ENCODE measurements around the gene PEX11A.
A peak's percentile ranks its signal among the peaks of the same experiment; 100 is the strongest.

The PEX11A gene

DNA sequence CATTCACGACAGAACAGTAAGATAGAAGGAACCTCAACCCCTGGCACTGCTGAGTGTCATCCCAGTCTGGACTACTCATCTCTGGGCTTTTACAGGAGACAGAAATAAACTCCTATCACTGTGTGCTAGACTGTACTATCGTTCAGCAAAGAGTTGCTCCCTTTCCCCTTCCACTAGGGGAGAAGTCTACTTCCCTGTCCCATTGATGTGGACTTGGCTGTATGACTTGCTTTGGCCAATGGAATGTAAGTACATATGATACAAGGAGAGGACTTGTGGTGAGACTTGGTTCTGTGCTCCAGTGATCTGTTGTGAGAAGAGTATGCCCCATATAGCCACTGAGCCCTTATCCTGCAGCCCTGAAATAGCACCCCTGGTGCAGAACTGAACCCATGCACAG lies 30.0 kb downstream of the PEX11A start:
- TF ChIP-seq, protein P1, sequence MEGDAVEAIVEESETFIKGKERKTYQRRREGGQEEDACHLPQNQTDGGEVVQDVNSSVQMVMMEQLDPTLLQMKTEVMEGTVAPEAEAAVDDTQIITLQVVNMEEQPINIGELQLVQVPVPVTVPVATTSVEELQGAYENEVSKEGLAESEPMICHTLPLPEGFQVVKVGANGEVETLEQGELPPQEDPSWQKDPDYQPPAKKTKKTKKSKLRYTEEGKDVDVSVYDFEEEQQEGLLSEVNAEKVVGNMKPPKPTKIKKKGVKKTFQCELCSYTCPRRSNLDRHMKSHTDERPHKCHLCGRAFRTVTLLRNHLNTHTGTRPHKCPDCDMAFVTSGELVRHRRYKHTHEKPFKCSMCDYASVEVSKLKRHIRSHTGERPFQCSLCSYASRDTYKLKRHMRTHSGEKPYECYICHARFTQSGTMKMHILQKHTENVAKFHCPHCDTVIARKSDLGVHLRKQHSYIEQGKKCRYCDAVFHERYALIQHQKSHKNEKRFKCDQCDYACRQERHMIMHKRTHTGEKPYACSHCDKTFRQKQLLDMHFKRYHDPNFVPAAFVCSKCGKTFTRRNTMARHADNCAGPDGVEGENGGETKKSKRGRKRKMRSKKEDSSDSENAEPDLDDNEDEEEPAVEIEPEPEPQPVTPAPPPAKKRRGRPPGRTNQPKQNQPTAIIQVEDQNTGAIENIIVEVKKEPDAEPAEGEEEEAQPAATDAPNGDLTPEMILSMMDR (IDR thresholded peaks at IDR 0.05; ENCODE audit: low read length, missing control alignments) = no peak
- no peak overlapping the region for H3K4me3 ChIP-seq (replicated peaks; ENCODE audit: low read depth, low read length)
- no peak for DNase-seq (ENCODE audit: low read depth)

DNA sequence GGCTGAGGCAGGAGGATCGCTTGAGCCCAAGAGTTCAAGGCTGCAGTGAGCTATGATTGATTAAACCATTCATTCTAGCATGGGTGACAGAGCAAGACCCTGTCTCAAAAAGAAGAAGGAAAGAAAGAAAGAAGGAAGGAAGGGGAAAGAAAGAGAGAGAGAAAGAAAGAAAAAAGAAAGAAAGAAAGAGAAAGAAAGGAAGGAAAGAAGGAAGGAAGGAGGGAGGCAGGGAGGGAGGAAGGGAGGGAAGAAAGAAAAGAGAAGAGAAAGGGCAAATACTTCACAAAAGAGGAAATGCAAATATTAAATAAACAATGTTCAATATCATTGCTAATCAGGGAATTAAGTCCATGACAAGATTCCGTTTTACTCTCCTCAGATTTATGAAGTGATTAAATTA lies 31.3 kb downstream of the PEX11A start:
- no peak overlapping the region for H3K4me3 ChIP-seq (replicated peaks; ENCODE audit: low read depth, low read length)
- DNase-seq (ENCODE audit: low read depth) = no peak
- TF ChIP-seq, protein P1 (IDR thresholded peaks at IDR 0.05; ENCODE audit: low read length, missing control alignments) = no peak

DNA sequence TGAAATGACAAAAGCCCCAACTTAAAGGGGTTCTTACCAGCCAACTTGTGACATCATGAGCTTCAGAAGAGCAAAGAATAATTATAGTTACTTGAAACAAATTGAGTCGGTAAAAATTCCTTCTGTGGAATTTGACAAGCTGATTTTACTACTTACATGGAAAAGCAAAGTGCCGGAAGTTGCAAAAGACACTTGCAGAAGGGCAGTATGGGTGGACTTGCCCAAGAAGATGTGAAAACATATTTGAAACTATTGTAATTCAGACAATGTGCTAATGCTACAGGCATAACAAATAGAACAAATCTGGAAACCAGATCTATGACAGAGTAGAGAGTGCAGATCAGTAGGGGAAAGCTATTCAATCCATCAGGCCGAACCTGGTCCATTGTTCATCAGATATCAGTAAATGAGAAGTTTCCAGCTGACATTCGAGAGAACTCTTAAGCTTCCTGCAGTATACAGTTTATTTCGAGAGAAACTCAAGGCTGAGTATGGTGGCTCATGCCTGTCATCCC lies 32.8 kb downstream of the PEX11A start:
- H3K4me3 ChIP-seq (replicated peaks; ENCODE audit: low read depth, low read length) = no peak overlapping the region
- no peak for DNase-seq (ENCODE audit: low read depth)
- TF ChIP-seq, protein P1 (IDR thresholded peaks at IDR 0.05; ENCODE audit: low read length, missing control alignments) = no peak

DNA sequence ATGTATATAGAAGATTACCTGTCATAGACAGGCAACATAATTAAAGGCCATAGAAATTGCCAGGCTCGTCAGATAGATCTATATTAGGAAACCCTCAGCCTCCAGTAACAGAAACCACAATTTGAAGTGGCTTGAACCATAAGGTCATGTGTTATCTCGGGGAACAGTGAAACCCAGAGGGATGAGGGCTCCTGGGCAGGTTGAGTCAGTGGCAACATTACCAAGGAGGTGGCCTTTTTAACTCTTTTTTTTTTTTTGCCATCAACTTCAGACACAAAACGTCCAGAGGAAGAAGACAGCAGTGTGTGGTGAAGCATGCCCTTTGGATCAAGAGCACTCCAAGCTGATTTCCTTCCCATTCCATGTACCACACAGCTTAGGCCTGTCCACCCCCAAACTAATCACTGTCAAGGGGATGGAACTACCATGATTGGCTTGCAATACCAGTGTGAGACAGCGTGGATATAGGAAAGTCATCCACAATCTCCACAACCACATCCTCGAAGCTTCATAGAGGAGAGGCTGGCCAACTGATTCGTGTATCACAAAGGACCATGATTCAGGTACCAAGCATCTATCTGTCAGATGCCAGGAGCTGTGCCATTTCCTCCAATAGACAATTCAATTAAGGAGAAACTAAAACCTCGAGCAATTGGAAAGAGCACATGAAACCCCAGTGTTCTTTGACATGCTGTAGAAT lies 34.3 kb downstream of the PEX11A start:
- no peak for DNase-seq (ENCODE audit: low read depth)
- H3K4me3 ChIP-seq (replicated peaks; ENCODE audit: low read depth, low read length) = no peak overlapping the region
- TF ChIP-seq, protein P1 (IDR thresholded peaks at IDR 0.05; ENCODE audit: low read length, missing control alignments) = no peak

DNA sequence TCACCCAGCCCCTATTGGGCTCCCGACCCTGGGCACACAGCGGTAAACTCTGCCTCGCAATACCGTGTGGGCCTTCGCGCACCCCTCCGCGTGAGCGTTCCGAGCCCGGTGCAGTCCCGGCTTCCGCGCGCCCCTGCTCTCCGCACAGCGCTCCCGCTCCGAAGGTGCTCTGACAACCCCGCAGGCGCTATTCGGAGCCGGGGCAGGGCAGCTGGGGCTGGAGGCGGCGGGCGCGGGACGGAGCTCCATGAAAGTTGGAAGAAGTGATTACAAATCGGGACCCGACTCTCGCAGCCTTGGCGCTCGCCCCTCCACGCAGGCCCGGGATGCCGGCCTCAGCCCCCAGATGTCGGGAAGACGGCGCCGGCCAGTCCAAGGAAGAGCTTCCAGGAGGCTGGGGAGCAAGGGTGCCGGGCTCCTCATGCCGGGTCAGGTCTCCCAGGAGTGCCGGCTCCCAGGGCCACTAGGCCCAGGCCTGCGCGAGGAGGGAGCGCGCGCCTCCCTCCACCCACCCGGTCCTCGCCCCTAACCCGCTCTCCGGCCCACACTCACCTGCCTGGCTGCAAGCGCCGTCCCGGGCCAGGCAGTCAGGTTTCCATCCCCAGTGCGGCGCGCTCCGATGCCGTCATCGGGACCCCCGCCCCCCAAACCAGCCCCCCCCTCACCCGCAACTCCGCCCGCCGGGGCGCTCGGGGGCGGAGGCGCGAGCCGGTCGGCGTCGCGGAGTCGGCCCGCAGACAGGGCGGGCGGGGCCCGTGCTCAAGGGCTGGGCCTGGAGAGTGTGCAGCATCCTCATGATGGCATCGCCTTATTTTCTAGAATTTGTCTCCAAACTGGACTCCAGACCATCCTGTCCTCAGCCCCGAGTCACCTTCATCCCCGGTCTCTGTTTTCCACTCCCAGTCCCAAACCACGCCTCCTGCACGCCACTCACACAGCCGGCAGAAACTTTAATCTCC lies 35.4 kb downstream of the PEX11A start, which contains the start of gene KIF7:
KIF7 (minus strand) TSS at position 621 of the 959 bp plus-strand sequence. CDS start 2,537 bp downstream, outside the sequence.
- TF ChIP-seq, protein P1 (IDR thresholded peaks at IDR 0.05; ENCODE audit: low read length, missing control alignments) = no peak
- H3K4me3 ChIP-seq (replicated peaks; ENCODE audit: low read depth, low read length) = peak within 1 kb of the TSS; percentile 68
- DNase-seq (ENCODE audit: low read depth) = peak; percentile 50

DNA sequence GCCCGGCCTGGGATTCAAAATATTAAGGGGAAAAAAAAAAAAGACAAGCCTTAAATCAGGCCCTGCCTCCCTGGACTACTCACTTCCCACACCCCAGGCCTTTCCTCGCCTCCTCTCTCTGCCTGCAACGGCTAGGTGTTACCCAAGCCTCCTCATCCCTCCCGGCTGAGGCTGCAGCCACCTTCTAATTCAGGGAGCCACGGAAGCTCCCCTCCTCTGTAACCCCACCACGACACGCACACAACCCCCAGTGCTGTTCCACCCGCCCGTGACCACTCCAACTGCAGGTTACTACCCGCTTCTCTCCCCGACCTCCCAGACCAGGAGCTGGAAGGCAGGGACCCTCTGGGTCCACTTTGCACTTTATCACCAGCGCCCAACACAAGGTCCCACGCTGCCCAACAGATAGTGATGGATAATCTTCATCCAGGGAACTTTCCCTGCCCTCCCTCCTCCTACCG lies 36.2 kb downstream of the PEX11A start:
- peak; percentile 38 for DNase-seq (ENCODE audit: low read depth)
- peak overlapping the region; percentile 68 for H3K4me3 ChIP-seq (replicated peaks; ENCODE audit: low read depth, low read length)
- TF ChIP-seq, protein P1 (IDR thresholded peaks at IDR 0.05; ENCODE audit: low read length, missing control alignments) = no peak
